Lung (tissue), 12 donors: Measurements from ENCODE around the gene CAMK2B. TPM values are rescaled to one million over a fixed set of nuclear protein-coding genes. Genes with fewer than 3 reads are reported as not detected.

Experiments
- ATAC-seq: fragments of 200-7000 bp; cut with Tn5 transposase; one replicate; pipeline ENCODE4 v1.9.1; 2020; ENCODE audit warnings: moderate number of reproducible peaks; ENCODE audit not compliant: insufficient read depth, low FRiP score
- DNase-seq, 3 donors: peaks; one replicate each; pipeline ENCODE4 v3.0.0-alpha.2; 2013 to 2017
- H3K27ac ChIP-seq, 2 donors: one replicate each; pipeline ENCODE4 v1.5.1; 2013; ENCODE audit warnings: mild to moderate bottlenecking in 2 of 2, moderate library complexity in 2 of 2, control low read depth in 1 of 2, inconsistent platforms in 1 of 2, low read depth in 1 of 2, low read length in 1 of 2
- H3K27me3 ChIP-seq, 3 donors: one replicate each; pipeline ENCODE4 v1.5.1; 2013; ENCODE audit warnings: low read length in 2 of 3; ENCODE audit not compliant: control insufficient read depth in 3 of 3, insufficient read depth in 3 of 3
- H3K36me3 ChIP-seq, 4 donors: one replicate each; pipeline ENCODE4 v1.5.1; 2013; ENCODE audit warnings: low read length in 4 of 4, mild to moderate bottlenecking in 1 of 4, moderate library complexity in 1 of 4; ENCODE audit not compliant: control insufficient read depth in 4 of 4, insufficient read depth in 4 of 4
- H3K4me1 ChIP-seq, 5 donors: one replicate each; pipeline ENCODE4 v1.5.1; 2013; ENCODE audit warnings: low read length in 5 of 5, mild to moderate bottlenecking in 2 of 5, moderate library complexity in 1 of 5; ENCODE audit not compliant: control insufficient read depth in 5 of 5, insufficient read depth in 5 of 5
- H3K4me3 ChIP-seq: one replicate; pipeline ENCODE4 v1.5.1; 2013; ENCODE audit warnings: mild to moderate bottlenecking, control low read depth, moderate library complexity
- H3K9ac ChIP-seq, 2 donors: one replicate each; pipeline ENCODE4 v1.5.1; 2013; ENCODE audit warnings: low read length in 2 of 2, control low read depth in 1 of 2; ENCODE audit not compliant: insufficient read depth in 1 of 2
- H3K9me3 ChIP-seq, 4 donors: one replicate each; pipeline ENCODE4 v1.5.1; 2013; ENCODE audit warnings: low read length in 3 of 4, mild to moderate bottlenecking in 1 of 4, moderate library complexity in 1 of 4; ENCODE audit not compliant: control insufficient read depth in 4 of 4, insufficient read depth in 3 of 4
- WGBS, 2 donors: extraction: QIAGEN DNeasy Blood & Tissue Kit; methylation state at CpG; one replicate each; pipeline ENCODE4 v1.1.7; 2013; 5-methylcytosine and 5-hydroxymethylcytosine counted together
- polyA plus RNA-seq, 2 donors: library from polyadenylated mRNA; stranded (reverse); fragments of 200-250 nt; gene quantifications; one replicate each; pipeline ENCODE4 v1.2.1, GENCODE V29; 2013
- total RNA-seq, 2 donors: library from RNA; depleted of rRNA in 1 of 2; stranded (reverse); fragments of >200 nt in 1 of 2; gene quantifications; one replicate each; pipeline ENCODE4 v1.2.1, GENCODE V29; 2014 to 2021
- TF ChIP-seq, protein P1 (sequence below): IDR thresholded peaks from 2 replicates; pipeline ENCODE4 v1.5.1; 2012; ENCODE audit warnings: mild to moderate bottlenecking; ENCODE audit errors: control extremely low read depth, extremely low read depth
- donor health status: control.
- donor health status: control.
- donor health status: Bipolar disorder and iron deficiency.
- donor health status: healthy.
- donor health status: DM: yes; HTN: yes; CAD: no.

Gene CAMK2B
- total and polyA plus RNA-seq, 4 donors = 0.12 to 0.80 (median 0.33) TPM

DNA sequence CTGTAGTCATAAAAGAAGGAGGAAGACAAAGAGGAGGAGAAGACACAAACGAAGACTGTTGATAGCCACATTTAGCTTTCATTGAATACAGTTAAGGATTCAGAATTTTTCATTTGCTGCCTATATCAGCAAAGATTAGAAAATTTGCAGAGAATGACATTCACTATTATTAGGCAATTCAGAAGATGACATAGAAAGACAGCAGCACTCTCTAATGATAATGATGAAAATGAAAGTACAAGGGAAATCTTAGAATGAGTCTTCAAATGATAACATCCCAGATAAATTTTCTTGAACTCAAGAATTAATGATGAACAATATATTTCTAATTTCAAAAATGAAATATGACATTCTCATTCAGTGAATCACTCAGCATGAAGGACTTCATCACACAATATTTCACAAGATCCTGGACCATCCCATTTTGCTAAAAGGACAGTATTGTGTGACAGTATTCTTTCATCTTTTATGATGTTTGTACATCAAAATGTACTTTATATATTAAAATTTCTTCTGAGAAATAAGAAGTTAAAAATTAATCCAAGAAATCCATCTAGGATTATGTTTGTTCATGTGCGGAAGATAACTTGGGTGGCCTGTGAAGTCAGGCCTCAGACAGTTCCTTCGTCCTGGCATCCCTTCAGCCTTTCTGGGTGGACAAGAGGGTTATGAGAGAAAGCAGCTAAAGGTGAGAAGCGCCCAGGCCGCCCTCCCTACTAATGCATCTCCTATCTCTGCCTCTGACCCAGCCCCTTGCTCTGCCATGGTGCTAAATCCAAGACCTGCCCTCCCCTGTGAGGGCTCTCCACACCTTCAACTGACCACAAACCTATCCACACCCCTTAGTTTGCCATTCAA, 47.4 kb upstream of the CAMK2B start:
- peaks cover 0 to 6% (median 0%) of the 10 kb centered on the region in 4 donors for H3K9me3 ChIP-seq
- H3K36me3 ChIP-seq = no peaks in the 10 kb centered on the region
- no peaks in the 10 kb centered on the region for H3K4me1 ChIP-seq
- no peak for ATAC-seq
- no peak overlapping the region for H3K9ac ChIP-seq
- no peak overlapping the region for H3K4me3 ChIP-seq
- no peak for DNase-seq
- TF ChIP-seq, protein P1, sequence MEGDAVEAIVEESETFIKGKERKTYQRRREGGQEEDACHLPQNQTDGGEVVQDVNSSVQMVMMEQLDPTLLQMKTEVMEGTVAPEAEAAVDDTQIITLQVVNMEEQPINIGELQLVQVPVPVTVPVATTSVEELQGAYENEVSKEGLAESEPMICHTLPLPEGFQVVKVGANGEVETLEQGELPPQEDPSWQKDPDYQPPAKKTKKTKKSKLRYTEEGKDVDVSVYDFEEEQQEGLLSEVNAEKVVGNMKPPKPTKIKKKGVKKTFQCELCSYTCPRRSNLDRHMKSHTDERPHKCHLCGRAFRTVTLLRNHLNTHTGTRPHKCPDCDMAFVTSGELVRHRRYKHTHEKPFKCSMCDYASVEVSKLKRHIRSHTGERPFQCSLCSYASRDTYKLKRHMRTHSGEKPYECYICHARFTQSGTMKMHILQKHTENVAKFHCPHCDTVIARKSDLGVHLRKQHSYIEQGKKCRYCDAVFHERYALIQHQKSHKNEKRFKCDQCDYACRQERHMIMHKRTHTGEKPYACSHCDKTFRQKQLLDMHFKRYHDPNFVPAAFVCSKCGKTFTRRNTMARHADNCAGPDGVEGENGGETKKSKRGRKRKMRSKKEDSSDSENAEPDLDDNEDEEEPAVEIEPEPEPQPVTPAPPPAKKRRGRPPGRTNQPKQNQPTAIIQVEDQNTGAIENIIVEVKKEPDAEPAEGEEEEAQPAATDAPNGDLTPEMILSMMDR = no peak
- H3K27me3 ChIP-seq = peaks cover 0 to 2% (median 0%) of the 10 kb centered on the region in 3 donors
- H3K27ac ChIP-seq = no peak overlapping the region
- whole genome bisulfite sequencing, 2 donors = 80 to 90% methylated on average over 5 of the region's 5 CpGs

GRCh38 chr7:44368885-44369284, 43.5 kb upstream of the CAMK2B start:
- ATAC-seq = no peak
- Histone ChIP-seq H3K36me3 (no peaks in the 10 kb centered on the region), H3K27me3 (peaks cover 0 to 2% (median 0%) of the 10 kb centered on the region in 3 donors), H3K4me3 (no peak overlapping the region), H3K9ac (no peak overlapping the region), H3K9me3 (peaks cover 0 to 6% (median 0%) of the 10 kb centered on the region in 4 donors), H3K4me1 (no peaks in the 10 kb centered on the region), H3K27ac (no peak overlapping the region)
- no peak for DNase-seq
- TF ChIP-seq, protein P1 = no peak
- WGBS, 2 donors = 95 to 100% methylated on average over 1 of the region's 1 CpG

DNA sequence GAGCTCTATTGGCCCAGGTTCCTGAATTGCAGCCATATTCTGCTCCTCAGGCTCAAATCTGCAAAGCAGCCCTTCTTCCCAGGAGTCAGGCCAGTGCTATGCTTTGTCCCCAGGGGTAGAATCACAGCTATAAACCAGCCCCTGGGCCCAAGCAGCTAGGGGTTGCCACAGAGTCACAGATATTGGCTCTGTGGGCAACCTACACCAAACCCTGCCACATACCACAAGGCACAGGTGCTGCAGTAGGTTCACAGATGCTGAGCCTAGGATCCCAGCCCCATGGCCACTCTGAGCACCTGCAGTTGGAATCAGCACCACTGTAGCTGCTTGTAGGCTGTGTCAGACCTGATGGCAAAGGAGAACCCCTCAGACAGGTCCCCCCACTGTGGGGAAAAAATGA, 43.1 kb upstream of the CAMK2B start:
- Histone ChIP-seq H3K27ac (no peak overlapping the region), H3K27me3 (peaks cover 0 to 2% (median 0%) of the 10 kb centered on the region in 3 donors), H3K9me3 (peaks cover 0 to 6% (median 0%) of the 10 kb centered on the region in 4 donors), H3K4me3 (no peak overlapping the region), H3K9ac (no peak overlapping the region), H3K4me1 (no peaks in the 10 kb centered on the region), H3K36me3 (no peaks in the 10 kb centered on the region)
- no peak for DNase-seq
- TF ChIP-seq, protein P1 = no peak
- no peak for ATAC-seq
